Panc1 (cell line): ENCODE measurements around the gene DEPP1. TPM values are rescaled to one million over a fixed set of nuclear protein-coding genes. Genes with fewer than 3 reads are reported as not detected.

Source experiments
- ATAC-seq: fragments of 200-7000 bp; cut with Tn5 transposase; 2 replicates; pipeline ENCODE4 v1.9.1; 2020; ENCODE audit warnings: mild to moderate bottlenecking, moderate library complexity
- BruUV-seq: library from RNA; stranded (reverse); fragments of 400-500 nt; replicated peaks from 2 replicates; lab custom pipeline; 2021; lab: Mats Ljungman, UMichigan
- CTCF ChIA-PET: fragments of 300-600 bp; sonication (Branson Sonifier 250); formaldehyde crosslinking; loops from one replicate; lab custom pipeline; 2022; ENCODE audit warnings: antibody characterized with exemption; lab: Charles Lee
- POLR2A ChIA-PET: fragments of 300-600 bp; sonication (Branson Sonifier 250); formaldehyde crosslinking; loops from one replicate; lab custom pipeline; 2022; ENCODE audit warnings: antibody characterized with exemption; lab: Charles Lee
- DNase-seq: peaks from one replicate; pipeline ENCODE4 v3.0.0-alpha.2; 2010; ENCODE audit warnings: low read depth, low spot score
- H3K27ac ChIP-seq: 2 replicates; pipeline ENCODE4 v1.5.1; 2011; ENCODE audit warnings: mild to moderate bottlenecking, low read length, inconsistent platforms
- H3K27me3 ChIP-seq: fragments of 200-500 bp; sonication (Bioruptor generic); 2 replicates; pipeline ENCODE4 v1.6.0; 2014; ENCODE audit warnings: low read length, inconsistent platforms; ENCODE audit not compliant: control insufficient read depth, insufficient read depth
- H3K36me3 ChIP-seq: fragments of 200-500 bp; sonication (Bioruptor generic); 2 replicates; pipeline ENCODE4 v1.5.1; 2014; ENCODE audit warnings: inconsistent platforms, mild to moderate bottlenecking, low read length, moderate library complexity; ENCODE audit not compliant: control insufficient read depth, insufficient read depth
- H3K4me1 ChIP-seq: 2 replicates; pipeline ENCODE4 v1.5.1; 2011; ENCODE audit warnings: inconsistent platforms, mild to moderate bottlenecking, low read length, moderate library complexity; ENCODE audit not compliant: control insufficient read depth, insufficient read depth
- H3K4me3 ChIP-seq, 2 experiments: 2 replicates each; pipeline ENCODE4 v1.5.1; 2011 to 2012; ENCODE audit warnings: low read depth in 2 of 2, low read length in 2 of 2, mild to moderate bottlenecking in 2 of 2, inconsistent platforms in 1 of 2, moderate library complexity in 1 of 2
- H3K9me3 ChIP-seq: fragments of 200-500 bp; sonication (Bioruptor generic); 2 replicates; pipeline ENCODE4 v1.5.1; 2014; ENCODE audit warnings: low read depth, mild to moderate bottlenecking, inconsistent platforms, low read length, moderate library complexity; ENCODE audit not compliant: control insufficient read depth, insufficient read depth
- POLR2AphosphoS5 ChIP-seq: IDR thresholded peaks from 2 replicates; pipeline ENCODE4 v1.6.1; 2012; ENCODE audit warnings: mild to moderate bottlenecking, low read depth, low read length, moderate library complexity
- SIN3A ChIP-seq: IDR thresholded peaks from 2 replicates; pipeline ENCODE4 v1.6.1; 2012; ENCODE audit warnings: low read depth, mild to moderate bottlenecking, low read length, moderate library complexity, borderline replicate concordance; ENCODE audit not compliant: insufficient read depth
- TCF7L2 ChIP-seq: IDR thresholded peaks from 2 replicates; pipeline ENCODE4 v1.6.1; 2011; ENCODE audit warnings: mild to moderate bottlenecking, low read depth, low read length, inconsistent platforms
- in situ Hi-C: cut with HindIII; loops from 2 replicates; pipeline ENCODE4 v1.10.0; 2016; ENCODE audit warnings: low sequenced_read_pairs, low pct_unique_long_range_greater_than_20kb
- intact Hi-C: fragments of 100-400 bp; cut with micrococcal nuclease; formaldehyde crosslinking; loops from one replicate; pipeline ENCODE4 v1.10.0; 2022; ENCODE audit not compliant: unreplicated experiment
- total RNA-seq: library from RNA; stranded (reverse); gene quantifications from one replicate; pipeline ENCODE4 v1.2.1, GENCODE V29; 2021; ENCODE audit not compliant: unreplicated experiment
- TF ChIP-seq, protein P1 (sequence below), 2 experiments: IDR thresholded peaks; 2 replicates each; pipeline ENCODE4 v1.6.1; 2011 to 2012; ENCODE audit warnings: low read depth in 2 of 2, control low read depth in 1 of 2, low read length in 1 of 2, mild to moderate bottlenecking in 1 of 2, moderate library complexity in 1 of 2; ENCODE audit not compliant: insufficient read depth in 1 of 2
- TF ChIP-seq, protein P2 (sequence below): fragments of 450-650 bp; IDR thresholded peaks from 2 replicates; pipeline ENCODE4 v1.5.1; 2017; ENCODE audit warnings: mild to moderate bottlenecking

Gene DEPP1
- total RNA-seq, 1 experiment from 2014 or later = 16.6 TPM

DNA sequence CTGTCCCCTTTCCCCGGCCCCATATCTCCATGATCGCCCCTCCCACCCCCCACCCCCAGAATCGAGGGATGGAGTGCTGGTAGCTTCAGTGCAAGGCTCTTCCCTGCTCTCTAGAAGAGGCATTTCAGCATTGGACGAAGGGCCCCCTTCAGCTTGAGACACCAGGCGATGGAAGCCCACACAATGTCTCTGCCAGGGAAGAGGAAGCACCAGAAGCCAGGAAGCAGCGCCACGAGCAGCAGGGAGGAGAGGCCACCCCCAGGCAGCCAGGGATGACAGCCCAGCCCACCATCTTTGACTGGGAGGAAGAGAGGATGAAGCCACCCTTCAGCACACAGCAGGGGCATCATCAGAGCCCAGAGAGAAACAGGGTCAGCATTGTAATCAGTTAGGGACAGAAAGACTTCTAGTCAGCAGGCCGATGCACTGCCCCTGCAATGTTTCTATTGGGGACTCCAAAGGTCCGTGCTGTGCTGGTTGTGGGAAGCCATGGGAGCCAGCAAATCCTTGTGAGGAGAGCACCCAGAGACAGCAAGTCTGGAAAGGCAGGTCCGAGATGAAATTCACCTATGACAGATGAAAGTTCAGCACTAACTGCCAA, 51.8 kb downstream of the DEPP1 start:
- BruUV-seq = no TSS peak
- Histone ChIP-seq H3K9me3 (no peaks in the 10 kb centered on the region), H3K4me3 (no peak overlapping the region), H3K36me3 (no peaks in the 10 kb centered on the region), H3K27ac (no peak overlapping the region), H3K27me3 (no peaks in the 10 kb centered on the region), H3K4me1 (no peaks in the 10 kb centered on the region)
- ChIA-PET POLR2A (no interaction called here), CTCF (no interaction called here)
- no peak for DNase-seq
- no peak for TF ChIP-seq TCF7L2
- TF ChIP-seq POLR2AphosphoS5 = no peak
- TF ChIP-seq, protein P1, sequence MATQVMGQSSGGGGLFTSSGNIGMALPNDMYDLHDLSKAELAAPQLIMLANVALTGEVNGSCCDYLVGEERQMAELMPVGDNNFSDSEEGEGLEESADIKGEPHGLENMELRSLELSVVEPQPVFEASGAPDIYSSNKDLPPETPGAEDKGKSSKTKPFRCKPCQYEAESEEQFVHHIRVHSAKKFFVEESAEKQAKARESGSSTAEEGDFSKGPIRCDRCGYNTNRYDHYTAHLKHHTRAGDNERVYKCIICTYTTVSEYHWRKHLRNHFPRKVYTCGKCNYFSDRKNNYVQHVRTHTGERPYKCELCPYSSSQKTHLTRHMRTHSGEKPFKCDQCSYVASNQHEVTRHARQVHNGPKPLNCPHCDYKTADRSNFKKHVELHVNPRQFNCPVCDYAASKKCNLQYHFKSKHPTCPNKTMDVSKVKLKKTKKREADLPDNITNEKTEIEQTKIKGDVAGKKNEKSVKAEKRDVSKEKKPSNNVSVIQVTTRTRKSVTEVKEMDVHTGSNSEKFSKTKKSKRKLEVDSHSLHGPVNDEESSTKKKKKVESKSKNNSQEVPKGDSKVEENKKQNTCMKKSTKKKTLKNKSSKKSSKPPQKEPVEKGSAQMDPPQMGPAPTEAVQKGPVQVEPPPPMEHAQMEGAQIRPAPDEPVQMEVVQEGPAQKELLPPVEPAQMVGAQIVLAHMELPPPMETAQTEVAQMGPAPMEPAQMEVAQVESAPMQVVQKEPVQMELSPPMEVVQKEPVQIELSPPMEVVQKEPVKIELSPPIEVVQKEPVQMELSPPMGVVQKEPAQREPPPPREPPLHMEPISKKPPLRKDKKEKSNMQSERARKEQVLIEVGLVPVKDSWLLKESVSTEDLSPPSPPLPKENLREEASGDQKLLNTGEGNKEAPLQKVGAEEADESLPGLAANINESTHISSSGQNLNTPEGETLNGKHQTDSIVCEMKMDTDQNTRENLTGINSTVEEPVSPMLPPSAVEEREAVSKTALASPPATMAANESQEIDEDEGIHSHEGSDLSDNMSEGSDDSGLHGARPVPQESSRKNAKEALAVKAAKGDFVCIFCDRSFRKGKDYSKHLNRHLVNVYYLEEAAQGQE (IDR thresholded peaks at IDR 0.05; ENCODE audit: insufficient read depth in 1 of 2, low read depth in 2 of 2, low read length in 1 of 2) = no peak
- TF ChIP-seq SIN3A = no peak
- TF ChIP-seq, protein P2, sequence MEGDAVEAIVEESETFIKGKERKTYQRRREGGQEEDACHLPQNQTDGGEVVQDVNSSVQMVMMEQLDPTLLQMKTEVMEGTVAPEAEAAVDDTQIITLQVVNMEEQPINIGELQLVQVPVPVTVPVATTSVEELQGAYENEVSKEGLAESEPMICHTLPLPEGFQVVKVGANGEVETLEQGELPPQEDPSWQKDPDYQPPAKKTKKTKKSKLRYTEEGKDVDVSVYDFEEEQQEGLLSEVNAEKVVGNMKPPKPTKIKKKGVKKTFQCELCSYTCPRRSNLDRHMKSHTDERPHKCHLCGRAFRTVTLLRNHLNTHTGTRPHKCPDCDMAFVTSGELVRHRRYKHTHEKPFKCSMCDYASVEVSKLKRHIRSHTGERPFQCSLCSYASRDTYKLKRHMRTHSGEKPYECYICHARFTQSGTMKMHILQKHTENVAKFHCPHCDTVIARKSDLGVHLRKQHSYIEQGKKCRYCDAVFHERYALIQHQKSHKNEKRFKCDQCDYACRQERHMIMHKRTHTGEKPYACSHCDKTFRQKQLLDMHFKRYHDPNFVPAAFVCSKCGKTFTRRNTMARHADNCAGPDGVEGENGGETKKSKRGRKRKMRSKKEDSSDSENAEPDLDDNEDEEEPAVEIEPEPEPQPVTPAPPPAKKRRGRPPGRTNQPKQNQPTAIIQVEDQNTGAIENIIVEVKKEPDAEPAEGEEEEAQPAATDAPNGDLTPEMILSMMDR = no peak
- no peak for ATAC-seq
- intact Hi-C loops (no loop called here), in situ Hi-C loops (no loop called here)

Other genes starting within 250 kb of the DEPP1 start
- gene TMEM72, start 67.5 kb downstream of the DEPP1 start, total RNA-seq = not detected
- 13.9 TPM for gene RASSF4, start 19.0 kb downstream of the DEPP1 start, total RNA-seq
- gene ZNF22, start 22.1 kb upstream of the DEPP1 start, total RNA-seq = 14.6 TPM